PFSK-1 (cell line): Measurements from ENCODE around the gene DCBLD2.

Source experiments
- POLR2AphosphoS5 ChIP-seq: IDR thresholded peaks from 2 replicates; pipeline ENCODE4 v1.6.1; 2012; ENCODE audit warnings: low read depth, mild to moderate bottlenecking, control low read depth, low read length, moderate library complexity
- REST ChIP-seq, 2 experiments: IDR thresholded peaks; 2 replicates each; pipeline versions ENCODE4 v1.6.1 to v1.8.0; 2011 to 2012; ENCODE audit warnings: low read depth in 2 of 2, low read length in 2 of 2, control low read depth in 1 of 2, inconsistent platforms in 1 of 2, mild to moderate bottlenecking in 1 of 2, moderate library complexity in 1 of 2; ENCODE audit not compliant: insufficient read depth in 1 of 2
- SIN3A ChIP-seq: IDR thresholded peaks from 2 replicates; pipeline ENCODE4 v1.6.1; 2012; ENCODE audit warnings: mild to moderate bottlenecking, low read length, moderate library complexity, borderline replicate concordance; ENCODE audit not compliant: insufficient read depth
- TAF1 ChIP-seq: IDR thresholded peaks from 2 replicates; pipeline ENCODE4 v1.6.1; 2012; ENCODE audit warnings: low read length, control low read depth, borderline replicate concordance; ENCODE audit not compliant: insufficient read depth

- TF ChIP-seq SIN3A, result no peak
- no peak for TF ChIP-seq TAF1
- no peak for TF ChIP-seq POLR2AphosphoS5
- TF ChIP-seq REST (IDR thresholded peaks at IDR 0.05; ENCODE audit: insufficient read depth in 1 of 2, low read depth in 2 of 2, low read length in 2 of 2), result no peak
Measured at GRCh38 chr3:98797905-98798304, 103.6 kb downstream of the DCBLD2 start.
